Neural cell (in vitro differentiated cells): Measurements from ENCODE around the gene GRB14. TPM values are rescaled to one million over a fixed set of nuclear protein-coding genes. Genes with fewer than 3 reads are reported as not detected.

Experiments
- H2AFZ ChIP-seq: fragments of 200-600, 300-800 bp; sonication (generic), shearing (Covaris generic); 2 replicates; pipeline ENCODE4 v1.6.0; 2014; ENCODE audit warnings: low read depth, mild to moderate bottlenecking, antibody characterized with exemption, low read length, moderate library complexity
- H3F3A ChIP-seq: fragments of 200-600 bp; shearing (Covaris generic); 2 replicates; pipeline ENCODE4 v1.6.1; 2016; ENCODE audit warnings: mild to moderate bottlenecking, moderate library complexity, mixed read lengths, antibody characterized with exemption, low read length; ENCODE audit not compliant: insufficient read depth, poor library complexity, severe bottlenecking
- H3K27ac ChIP-seq: fragments of 200-600, 300-800 bp; sonication (generic), shearing (Covaris generic); 2 replicates; pipeline ENCODE4 v1.5.1; 2014; ENCODE audit warnings: mild to moderate bottlenecking, low read length, moderate library complexity
- H3K27me3 ChIP-seq: fragments of 300-800, 200-600 bp; sonication (generic), shearing (Covaris generic); 2 replicates; pipeline ENCODE4 v1.6.0; 2014; ENCODE audit warnings: mild to moderate bottlenecking, low read depth, low read length, moderate library complexity; ENCODE audit not compliant: insufficient read depth
- H3K36me3 ChIP-seq: fragments of 300-800, 200-600 bp; sonication (generic), shearing (Covaris generic); 2 replicates; pipeline ENCODE4 v1.5.1; 2014; ENCODE audit warnings: mild to moderate bottlenecking, antibody characterized with exemption, low read length, moderate library complexity; ENCODE audit not compliant: insufficient read depth
- H3K4me2 ChIP-seq: fragments of 300-800, 200-600 bp; sonication (generic), shearing (Covaris generic); 2 replicates; pipeline ENCODE4 v1.6.0; 2014; ENCODE audit warnings: mild to moderate bottlenecking, low read length
- H3K4me3 ChIP-seq: fragments of 300-800, 200-600 bp; sonication (generic), shearing (Covaris generic); 2 replicates; pipeline ENCODE4 v1.5.1; 2014; ENCODE audit warnings: mild to moderate bottlenecking, low read length, moderate library complexity
- H3K79me2 ChIP-seq: fragments of 200-600 bp; shearing (Covaris generic); replicated peaks from 2 replicates; pipeline ENCODE4 v1.6.0; 2014; ENCODE audit warnings: mild to moderate bottlenecking, low read length, moderate library complexity; ENCODE audit not compliant: insufficient read depth
- H3K9ac ChIP-seq: fragments of 300-800, 200-600 bp; sonication (generic), shearing (Covaris generic); 2 replicates; pipeline ENCODE4 v1.6.1; 2016; ENCODE audit warnings: mild to moderate bottlenecking, low read length, mixed read lengths
- H3K9me2 ChIP-seq: fragments of 200-600 bp; shearing (Covaris generic); 2 replicates; pipeline ENCODE4 v1.6.1; 2016; ENCODE audit warnings: mild to moderate bottlenecking, low read length, mixed read lengths; ENCODE audit not compliant: insufficient read depth
- H3K9me3 ChIP-seq: fragments of 200-600, 300-800 bp; sonication (generic), shearing (Covaris generic); 2 replicates; pipeline ENCODE4 v1.6.1; 2016; ENCODE audit warnings: mild to moderate bottlenecking, mixed run types, low read length, moderate library complexity, mixed read lengths
- H4K20me1 ChIP-seq: fragments of 200-600 bp; shearing (Covaris generic); 2 replicates; pipeline ENCODE4 v1.6.1; 2016; ENCODE audit warnings: mild to moderate bottlenecking, mixed run types; ENCODE audit not compliant: insufficient read depth
- CTCF ChIP-seq: fragments of 450-650 bp; IDR thresholded peaks from 2 replicates; pipeline ENCODE4 v1.5.1; 2014; ENCODE audit warnings: antibody characterized with exemption, mild to moderate bottlenecking, moderate library complexity; ENCODE audit not compliant: poor library complexity, severe bottlenecking
- EP300 ChIP-seq: fragments of 450-650 bp; conservative IDR thresholded peaks from 2 replicates; pipeline ENCODE4 v1.6.1; 2014; ENCODE audit warnings: antibody characterized with exemption, mild to moderate bottlenecking, moderate library complexity; ENCODE audit not compliant: poor library complexity, severe bottlenecking
- EZH2 ChIP-seq: fragments of 200-600, 300-800 bp; shearing (Covaris generic), sonication (generic); IDR thresholded peaks from 2 replicates; pipeline ENCODE4 v1.6.1; 2014; ENCODE audit warnings: antibody characterized with exemption, low read length, borderline replicate concordance, mild to moderate bottlenecking; ENCODE audit not compliant: insufficient read depth, poor library complexity, severe bottlenecking
- MXI1 ChIP-seq: fragments of 450-650 bp; conservative IDR thresholded peaks from 2 replicates; pipeline ENCODE4 v1.6.1; 2014; ENCODE audit warnings: antibody characterized with exemption, mild to moderate bottlenecking; ENCODE audit not compliant: poor library complexity, severe bottlenecking
- POLR2AphosphoS5 ChIP-seq: IDR thresholded peaks from 2 replicates; pipeline ENCODE4 v1.6.1; 2012
- RAD21 ChIP-seq: fragments of 450-650 bp; conservative IDR thresholded peaks from 2 replicates; pipeline ENCODE4 v1.6.1; 2014; ENCODE audit warnings: antibody characterized with exemption, mild to moderate bottlenecking, moderate library complexity
- REST ChIP-seq: IDR thresholded peaks from 2 replicates; pipeline ENCODE4 v1.6.1; 2012; ENCODE audit warnings: borderline replicate concordance
- SMC3 ChIP-seq: fragments of 450-650 bp; conservative IDR thresholded peaks from 2 replicates; pipeline ENCODE4 v1.6.1; 2014; ENCODE audit warnings: antibody characterized with exemption, mild to moderate bottlenecking, moderate library complexity; ENCODE audit not compliant: poor library complexity
- TAF1 ChIP-seq: IDR thresholded peaks from 2 replicates; pipeline ENCODE4 v1.6.1; 2012; ENCODE audit warnings: low read depth
- polyA plus RNA-seq: library from polyadenylated mRNA; depleted of rRNA; stranded (reverse); fragments of >200 nt; gene quantifications from 2 replicates; pipeline ENCODE4 v1.2.3, GENCODE V29; 2014

The GRB14 gene
- polyA plus RNA-seq, 1 donor from 2014 or later: 4.5 TPM

GRCh38 chr2:164565359-164565758 lies 55.9 kb downstream of the GRB14 start:
- Histone ChIP-seq H3K27ac (no peak overlapping the region), H3K9me3 (no peaks in the 10 kb centered on the region), H3F3A (no peaks in the 10 kb centered on the region), H3K9ac (no peak overlapping the region), H3K4me2 (no peak overlapping the region), H2AFZ (no peak overlapping the region), H4K20me1 (no peaks in the 10 kb centered on the region), H3K27me3 (no peaks in the 10 kb centered on the region), H3K36me3 (no peaks in the 10 kb centered on the region), H3K4me3 (no peak overlapping the region), H3K9me2 (no peaks in the 10 kb centered on the region), H3K79me2 (no peaks in the 10 kb centered on the region)
- no peak for TF ChIP-seq MXI1
- TF ChIP-seq REST: no peak
- TF ChIP-seq EP300: no peak

- H3K4me3 ChIP-seq: no peak overlapping the region
- no peak overlapping the region for H3K27ac ChIP-seq
- no peaks in the 10 kb centered on the region for H3K36me3 ChIP-seq
- H4K20me1 ChIP-seq: no peaks in the 10 kb centered on the region
- TF ChIP-seq POLR2AphosphoS5 (no peak), TAF1 (no peak), RAD21 (no peak), MXI1 (no peak), SMC3 (no peak), EP300 (no peak), EZH2 (no peak), CTCF (no peak), REST (no peak)
- H3K9me2 ChIP-seq: no peaks in the 10 kb centered on the region
- no peak overlapping the region for H2AFZ ChIP-seq
- no peak overlapping the region for H3K4me2 ChIP-seq
- no peaks in the 10 kb centered on the region for H3K9me3 ChIP-seq
- no peaks in the 10 kb centered on the region for H3K79me2 ChIP-seq
- H3K27me3 ChIP-seq: no peaks in the 10 kb centered on the region
- H3F3A ChIP-seq: no peaks in the 10 kb centered on the region
- no peak overlapping the region for H3K9ac ChIP-seq
These were observed 58.6 kb downstream of the GRB14 start for GRCh38 chr2:164562666-164563065.
